NCI-H187 (cell line): ENCODE data around the gene NFATC2IP.
"Not testable (repeated sequence)": the region's sequence is repeated elsewhere in the genome, so short reads cannot be mapped to it uniquely, and the experiment has no call there.

Source experiments
- DNase-seq, 2 experiments: peaks; one replicate each; lab custom pipeline; 2025; lab: John Stamatoyannopoulos, UW

Gene NFATC2IP

GRCh38 chr16:28926284-28926683 is 24.5 kb upstream of the NFATC2IP start:
- not testable (repeated sequence) for DNase-seq

GRCh38 chr16:28927815-28928214 is 22.9 kb upstream of the NFATC2IP start:
- no peak for DNase-seq

GRCh38 chr16:28930203-28930602 is 20.5 kb upstream of the NFATC2IP start:
- no peak for DNase-seq

GRCh38 chr16:28930652-28931051 is 20.1 kb upstream of the NFATC2IP start:
- DNase-seq: no peak

- no peak for DNase-seq
Measured at GRCh38 chr16:28931801-28932225, 18.9 kb upstream of the NFATC2IP start, which contains the start of gene CD19. Gene CD19, plus strand, starts transcription at chr16:28931971. Its CDS starts 30 bp downstream, at chr16:28932001.

- no peak for DNase-seq
Measured at GRCh38 chr16:28932339-28933141, 18.2 kb upstream of the NFATC2IP start.

GRCh38 chr16:28933171-28933570 is 17.6 kb upstream of the NFATC2IP start:
- no peak for DNase-seq

- no peak for DNase-seq
Measured at GRCh38 chr16:28935346-28935745, 15.4 kb upstream of the NFATC2IP start.

- peak; percentile 19 to 36 for DNase-seq
Measured at GRCh38 chr16:28935924-28936783, 14.6 kb upstream of the NFATC2IP start.

- no peak for DNase-seq
Measured at GRCh38 chr16:28936784-28937155, 14.0 kb upstream of the NFATC2IP start.

GRCh38 chr16:28937222-28937876 is 13.4 kb upstream of the NFATC2IP start:
- no peak for DNase-seq

GRCh38 chr16:28938721-28939120 is 12.0 kb upstream of the NFATC2IP start:
- DNase-seq: no peak

GRCh38 chr16:28939825-28940224 is 10.9 kb upstream of the NFATC2IP start:
- not testable (repeated sequence) for DNase-seq

GRCh38 chr16:28943281-28943680 is 7.5 kb upstream of the NFATC2IP start:
- DNase-seq: no peak

- DNase-seq: no peak
Measured at GRCh38 chr16:28946681-28947080, 4.1 kb upstream of the NFATC2IP start.

GRCh38 chr16:28951410-28951943 is 740 bp downstream of the NFATC2IP start:
- no peak for DNase-seq

- no peak for DNase-seq
Measured at GRCh38 chr16:28958216-28958615, 7.5 kb downstream of the NFATC2IP start.

GRCh38 chr16:28958836-28959235 is 8.1 kb downstream of the NFATC2IP start:
- no peak for DNase-seq

GRCh38 chr16:28964072-28964471 is 13.3 kb downstream of the NFATC2IP start:
- DNase-seq: no peak

- no peak for DNase-seq
Measured at GRCh38 chr16:28964496-28964895, 13.8 kb downstream of the NFATC2IP start.

- no peak for DNase-seq
Measured at GRCh38 chr16:28967156-28967555, 16.4 kb downstream of the NFATC2IP start.

GRCh38 chr16:28969696-28970095 is 19.0 kb downstream of the NFATC2IP start:
- DNase-seq: not testable (repeated sequence)
